ENCODE results near the gene ETV3L.
"Not testable (repeated sequence)": the region's sequence is repeated elsewhere in the genome, so short reads cannot be mapped to it uniquely, and the experiment has no call there.

ETV3L gene

DNA sequence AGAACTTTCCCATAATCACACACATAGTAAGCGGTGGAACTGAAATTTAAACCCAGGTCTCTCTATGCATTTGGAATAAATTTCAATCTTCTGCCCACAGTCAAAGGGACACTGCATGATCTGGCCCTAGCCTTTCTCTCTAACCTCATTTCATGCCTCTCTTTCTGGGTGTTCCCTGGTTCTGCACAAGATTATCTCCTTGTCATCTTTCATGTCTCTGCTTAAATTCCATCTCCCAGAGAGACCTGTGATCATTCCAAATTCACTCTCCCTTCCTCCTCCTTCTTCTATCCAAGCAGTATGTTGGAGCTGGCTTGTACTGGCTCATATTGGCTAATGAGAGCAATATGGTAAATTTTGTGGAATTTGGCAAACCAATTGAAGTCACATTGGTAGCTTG lies 22.2 kb downstream of the ETV3L start:
- DNase-seq (ENCODE audit: low read depth in 2 of 2) = no peak

GRCh38 chr1:157073944-157074685 lies 25.5 kb downstream of the ETV3L start:
- peak in 1 of 2 donors; percentile 28 for DNase-seq (ENCODE audit: low read depth in 2 of 2)

- no peak for DNase-seq (ENCODE audit: low read depth in 2 of 2)
These were observed 30.0 kb downstream of the ETV3L start for GRCh38 chr1:157069601-157070000.

DNA sequence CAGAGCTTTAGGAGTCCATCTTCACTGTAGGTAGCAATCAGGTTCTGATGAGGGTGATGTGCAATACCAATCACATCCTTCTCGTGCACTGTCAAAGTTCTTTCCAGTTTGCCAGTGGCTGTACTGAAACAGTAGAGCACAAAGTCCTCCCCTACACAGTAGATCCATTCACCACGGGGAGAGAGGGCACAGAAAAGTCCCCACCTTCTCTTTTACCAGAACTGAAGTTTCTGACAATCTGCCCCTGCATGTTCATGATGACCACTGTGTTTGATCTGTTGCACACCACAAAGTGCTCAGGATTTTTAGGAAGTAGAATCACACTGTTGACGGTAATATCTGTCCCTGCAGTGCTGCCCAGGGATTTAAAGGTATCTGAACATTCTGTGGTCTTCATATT lies 40.4 kb downstream of the ETV3L start:
- not testable (repeated sequence) for DNase-seq (ENCODE audit: low read depth in 2 of 2)

DNA sequence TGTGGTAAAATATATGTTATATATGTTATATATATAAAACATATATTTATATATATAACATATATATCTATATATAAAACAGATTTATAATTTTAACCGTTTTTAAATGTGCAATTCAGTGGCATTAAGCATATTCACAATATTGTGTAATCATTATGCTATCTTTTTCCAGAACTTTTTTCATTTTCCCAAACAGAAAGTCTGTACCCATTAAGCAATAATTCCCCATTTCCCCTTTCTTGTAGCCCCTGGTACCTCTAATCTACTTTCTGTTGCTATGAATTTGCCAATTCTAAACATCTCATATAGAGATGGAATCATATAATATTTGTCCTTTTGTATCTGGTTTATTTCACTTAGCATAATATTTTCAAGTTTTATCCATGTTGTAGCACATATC lies 43.3 kb downstream of the ETV3L start:
- DNase-seq (ENCODE audit: low read depth in 2 of 2) = no peak

GRCh38 chr1:157055729-157056128 lies 43.9 kb downstream of the ETV3L start:
- DNase-seq (ENCODE audit: low read depth in 2 of 2) = not testable (repeated sequence)

- no peak for DNase-seq (ENCODE audit: low read depth in 2 of 2)
These were observed 48.8 kb downstream of the ETV3L start for GRCh38 chr1:157050836-157051235.

DNA sequence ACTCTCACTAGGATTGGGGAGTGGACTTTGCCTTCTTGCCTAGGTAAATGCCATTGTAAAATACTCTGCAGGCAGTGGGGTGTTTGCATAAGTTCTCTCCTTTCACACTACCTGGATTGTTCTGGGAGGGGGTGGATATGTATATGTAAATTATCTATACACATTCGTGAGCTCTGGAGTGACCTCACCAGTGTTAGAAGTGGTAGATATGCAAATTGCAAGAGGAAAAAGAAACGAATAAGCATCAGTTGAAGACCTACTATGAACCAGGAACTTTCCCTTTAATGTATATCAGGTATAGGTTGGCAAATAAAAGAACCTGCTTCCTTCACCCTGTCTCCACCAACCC lies 52.6 kb downstream of the ETV3L start:
- DNase-seq (ENCODE audit: low read depth in 2 of 2) = no peak

DNA sequence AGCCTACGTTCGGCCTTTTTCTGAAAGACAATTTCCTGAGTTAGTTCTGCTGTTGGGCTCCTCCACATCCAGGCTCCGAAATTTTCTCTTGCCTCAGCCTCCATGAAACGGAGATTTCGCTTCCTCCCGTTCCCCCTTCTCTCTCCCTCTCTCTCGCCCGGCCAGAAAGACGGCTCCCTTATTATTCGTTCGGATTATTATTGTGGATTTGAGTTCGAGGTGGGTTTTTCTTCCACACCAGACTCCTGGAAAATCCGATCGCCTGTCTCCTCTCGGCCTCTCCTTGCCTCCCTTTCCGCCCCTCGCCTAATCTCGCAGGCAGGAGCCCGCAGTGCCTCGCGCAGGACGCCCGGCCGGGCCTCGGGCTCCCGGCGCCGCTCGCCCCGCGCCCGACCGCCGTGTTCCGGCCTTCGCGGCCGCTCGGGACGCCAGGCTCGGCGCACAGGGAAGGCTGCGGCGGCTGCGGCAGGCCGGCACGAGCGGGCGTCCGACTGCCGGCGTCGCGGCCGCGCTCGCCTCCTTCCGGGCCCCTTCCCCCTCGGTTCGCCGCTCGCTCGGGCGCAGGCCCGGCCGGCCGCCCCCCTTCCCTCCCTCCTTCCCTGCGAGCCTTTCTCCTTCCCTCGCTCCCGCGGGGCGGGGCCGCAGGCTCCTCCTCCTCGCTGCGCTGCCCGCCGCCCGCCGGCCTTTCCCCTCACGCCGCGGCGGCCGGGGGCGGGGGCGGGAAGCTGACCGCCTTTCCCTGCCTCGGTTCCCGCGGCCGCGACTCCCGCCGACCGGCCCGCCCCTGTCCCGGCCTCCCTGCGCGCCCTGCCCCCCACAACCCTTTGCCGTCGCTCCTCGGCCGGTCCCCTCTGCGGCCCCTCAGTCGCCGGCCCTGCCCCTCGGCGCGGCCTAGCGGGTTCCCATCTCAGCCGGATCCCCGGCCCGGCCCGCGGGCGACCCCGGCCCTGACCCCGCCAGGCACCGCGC lies 54.1 kb downstream of the ETV3L start, which contains the start of gene ARHGEF11:
Gene ARHGEF11 (minus strand): TSS at position 493 of the 969 bp plus-strand sequence. CDS start 1,412 bp downstream, outside the sequence.
- peak in 1 of 2 donors; percentile 8 for DNase-seq (ENCODE audit: low read depth in 2 of 2)

DNA sequence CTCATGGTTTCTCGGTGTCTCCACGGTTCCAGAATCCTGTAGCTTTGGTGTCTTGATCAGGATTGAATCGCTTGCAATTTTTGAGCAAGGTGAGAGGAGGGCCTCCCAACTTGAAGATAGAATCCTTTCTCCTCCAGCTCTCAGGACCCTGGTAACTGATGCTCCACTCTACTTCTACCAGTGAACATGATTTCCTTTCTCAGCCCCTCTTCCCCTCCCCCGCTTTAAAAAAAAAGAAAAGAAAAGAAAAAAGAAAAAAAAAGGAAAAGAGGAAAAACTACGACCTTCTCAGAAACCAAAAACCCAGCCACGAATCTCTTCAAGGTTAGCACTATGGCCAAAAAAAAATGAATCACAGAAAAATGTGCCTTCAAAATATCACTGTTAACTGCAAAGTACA lies 55.3 kb downstream of the ETV3L start:
- no peak for DNase-seq (ENCODE audit: low read depth in 2 of 2)

- DNase-seq (ENCODE audit: low read depth in 2 of 2) = no peak
These were observed 55.9 kb downstream of the ETV3L start for GRCh38 chr1:157043685-157044084.

DNA sequence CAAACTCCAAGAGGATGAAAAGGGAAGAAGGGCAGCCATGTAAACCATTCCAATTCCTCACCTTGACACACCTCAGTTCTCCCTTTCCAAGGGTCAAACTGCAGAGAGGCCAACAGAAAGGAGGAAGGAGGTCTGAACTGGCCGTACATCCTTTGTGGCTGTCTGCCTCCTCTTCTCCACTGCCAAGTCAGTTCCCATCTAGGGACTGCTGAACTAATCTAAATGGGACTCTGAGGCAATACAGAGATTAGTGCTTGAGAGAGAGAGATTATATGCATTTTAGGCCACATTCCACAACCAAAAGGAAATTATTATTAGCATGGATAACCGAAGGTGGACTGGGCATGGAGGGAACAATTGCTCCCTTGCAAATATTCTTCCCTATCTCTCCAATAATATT lies 56.8 kb downstream of the ETV3L start:
- no peak for DNase-seq (ENCODE audit: low read depth in 2 of 2)

All from stimulated activated CD8-positive, alpha-beta memory T cell treated with anti-CD3 and anti-CD28 coated beads, Interleukin-2, amount 100 ng/mL, for 48 hours (primary cell).